ENCODE results near the gene DNMT1. TPM values are rescaled to one million over a fixed set of nuclear protein-coding genes. Genes with fewer than 3 reads are reported as not detected.

DNMT1 gene
- total and polyA plus RNA-seq, 4 experiments from 2014 or later, result 53.5 to 250 (median 187) TPM

DNA sequence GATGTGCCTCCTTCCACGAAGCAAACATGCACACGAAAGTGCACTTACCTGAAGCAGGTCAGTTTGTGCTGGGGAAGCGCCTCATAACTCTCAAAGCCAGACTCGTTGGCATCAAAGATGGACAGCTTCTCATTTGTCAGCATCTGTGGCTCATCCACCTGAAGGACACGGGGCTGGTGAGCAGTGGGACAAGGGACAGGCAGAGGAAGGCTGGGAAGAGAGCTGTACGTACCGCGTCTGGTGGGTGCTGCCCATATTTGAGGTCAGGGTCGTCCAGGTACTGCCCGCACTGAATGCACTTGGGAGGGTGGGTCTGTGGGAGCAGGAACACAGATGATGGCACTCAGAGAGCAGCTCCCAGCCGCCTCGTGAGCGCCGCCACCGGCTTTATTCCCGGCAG, 35.1 kb downstream of the DNMT1 start:
- ChIA-PET POLR2A (ENCODE audit: partially characterized antibody) (interaction anchor here (0.7 kb wide), 1 partner anchor 21 kb away, joined by 3 read pairs; no protein-coding TSS in a partner anchor), CTCF (ENCODE audit: partially characterized antibody) (interaction anchor here (1.2 kb wide), 1 partner anchor 90 kb away, joined by 3 read pairs; no protein-coding TSS in a partner anchor)
- H3K9me3 Mint-ChIP-seq, result no peaks in the 10 kb centered on the region
- Histone ChIP-seq H3K9me3 (ENCODE audit: control insufficient read depth in 1 of 2, low read length in 2 of 2) (no peaks in the 10 kb centered on the region), H3K4me3 (ENCODE audit: low read length in 2 of 2) (no peak overlapping the region), H3K27ac (ENCODE audit: low read depth, low read length) (no peak overlapping the region), H3K4me1 (ENCODE audit: insufficient read depth, low read length) (no peaks in the 10 kb centered on the region), H3K27me3 (ENCODE audit: insufficient read depth, low read length) (no peaks in the 10 kb centered on the region), H3K36me3 (ENCODE audit: insufficient read depth, low read length) (peaks cover 77% of the 10 kb centered on the region)
- no peak overlapping the region for H3K27ac Mint-ChIP-seq
- H3K27me3 Mint-ChIP-seq, result no peaks in the 10 kb centered on the region
- intact Hi-C loops (cut with micrococcal nuclease), result no loop called here
- H3K36me3 Mint-ChIP-seq, result peaks cover 62 to 74% of the 10 kb centered on the region in 2 donors
- H3K4me3 Mint-ChIP-seq, result no peak overlapping the region
- DNase-seq, result no peak
- H3K4me1 Mint-ChIP-seq, result no peaks in the 10 kb centered on the region

GRCh38 chr19:10158485-10158884, 36.3 kb downstream of the DNMT1 start:
- ChIA-PET POLR2A (ENCODE audit: partially characterized antibody) (interaction anchor here (0.5 to 0.9 kb wide), 2 partner anchors 14 to 333 kb away, joined by 3 to 4 read pairs; no protein-coding TSS in a partner anchor), CTCF (ENCODE audit: partially characterized antibody) (interaction anchor here (1.2 kb wide), 1 partner anchor 92 kb away, joined by 3 read pairs; no protein-coding TSS in a partner anchor)
- Histone ChIP-seq H3K4me1 (ENCODE audit: insufficient read depth, low read length) (no peaks in the 10 kb centered on the region), H3K27me3 (ENCODE audit: insufficient read depth, low read length) (no peaks in the 10 kb centered on the region), H3K4me3 (ENCODE audit: low read length in 2 of 2) (no peak overlapping the region), H3K36me3 (ENCODE audit: insufficient read depth, low read length) (peaks cover 85% of the 10 kb centered on the region), H3K27ac (ENCODE audit: low read depth, low read length) (no peak overlapping the region), H3K9me3 (ENCODE audit: control insufficient read depth in 1 of 2, low read length in 2 of 2) (no peaks in the 10 kb centered on the region)
- H3K4me1 Mint-ChIP-seq, result no peaks in the 10 kb centered on the region
- H3K27me3 Mint-ChIP-seq, result no peaks in the 10 kb centered on the region
- H3K27ac Mint-ChIP-seq, result no peak overlapping the region
- H3K4me3 Mint-ChIP-seq, result no peak overlapping the region
- H3K9me3 Mint-ChIP-seq, result no peaks in the 10 kb centered on the region
- H3K36me3 Mint-ChIP-seq, result peaks cover 72 to 76% of the 10 kb centered on the region in 2 donors
- intact Hi-C loops (cut with micrococcal nuclease), result no loop called here
- no peak for DNase-seq

DNA sequence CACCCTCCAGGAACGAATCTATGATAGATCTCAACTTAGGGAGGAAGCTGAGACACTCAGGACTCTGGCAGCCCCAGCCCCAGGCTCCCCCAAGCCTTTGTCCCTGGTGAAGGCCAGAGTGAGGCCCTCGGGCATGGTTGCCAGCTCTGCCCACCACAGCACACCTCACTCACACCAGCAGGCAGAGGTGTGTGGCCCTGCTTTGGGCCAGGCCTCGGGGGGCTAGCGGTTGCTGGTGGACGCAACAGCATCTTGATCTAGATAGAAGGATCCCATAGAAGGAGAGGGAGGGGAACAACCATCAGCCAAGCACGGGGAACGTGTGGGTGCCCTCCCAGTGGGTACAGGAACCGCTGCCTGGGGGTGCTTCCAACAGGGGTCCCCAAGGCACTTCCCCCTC, 36.7 kb downstream of the DNMT1 start:
- H3K4me1 ChIP-seq (ENCODE audit: insufficient read depth, low read length), result no peaks in the 10 kb centered on the region
- CTCF ChIA-PET (ENCODE audit: partially characterized antibody), result no interaction called here
- H3K4me3 Mint-ChIP-seq, result no peak overlapping the region
- H3K27ac ChIP-seq (ENCODE audit: low read depth, low read length), result no peak overlapping the region
- H3K4me3 ChIP-seq (ENCODE audit: low read length in 2 of 2), result no peak overlapping the region
- no peaks in the 10 kb centered on the region for H3K27me3 ChIP-seq (ENCODE audit: insufficient read depth, low read length)
- peaks cover 81% of the 10 kb centered on the region for H3K36me3 ChIP-seq (ENCODE audit: insufficient read depth, low read length)
- H3K9me3 ChIP-seq (ENCODE audit: control insufficient read depth in 1 of 2, low read length in 2 of 2), result no peaks in the 10 kb centered on the region
- peaks cover 69 to 74% of the 10 kb centered on the region in 2 donors for H3K36me3 Mint-ChIP-seq
- peak overlapping the region in 1 of 7 donors; percentile 61 for H3K27ac Mint-ChIP-seq
- no peak for DNase-seq
- no peaks in the 10 kb centered on the region for H3K27me3 Mint-ChIP-seq
- intact Hi-C loops (cut with micrococcal nuclease), result no loop called here
- POLR2A ChIA-PET (ENCODE audit: partially characterized antibody), result no interaction called here
- no peaks in the 10 kb centered on the region for H3K9me3 Mint-ChIP-seq
- H3K4me1 Mint-ChIP-seq, result no peaks in the 10 kb centered on the region

- Histone ChIP-seq H3K4me1 (ENCODE audit: insufficient read depth, low read length) (no peaks in the 10 kb centered on the region), H3K27ac (ENCODE audit: low read depth, low read length) (no peak overlapping the region), H3K9me3 (ENCODE audit: control insufficient read depth in 1 of 2, low read length in 2 of 2) (no peaks in the 10 kb centered on the region), H3K4me3 (ENCODE audit: low read length in 2 of 2) (no peak overlapping the region), H3K27me3 (ENCODE audit: insufficient read depth, low read length) (no peaks in the 10 kb centered on the region), H3K36me3 (ENCODE audit: insufficient read depth, low read length) (peaks cover 93% of the 10 kb centered on the region)
- Mint-ChIP-seq H3K27me3 (no peaks in the 10 kb centered on the region), H3K4me1 (no peaks in the 10 kb centered on the region), H3K4me3 (no peak overlapping the region), H3K27ac (peak overlapping the region in 3 of 7 donors; percentile 15 to 31 (median 25)), H3K36me3 (peaks cover 74 to 80% of the 10 kb centered on the region in 2 donors), H3K9me3 (peaks cover 0 to 2% (median 0%) of the 10 kb centered on the region in 8 donors)
- ChIA-PET CTCF (ENCODE audit: partially characterized antibody) (no interaction called here), POLR2A (ENCODE audit: partially characterized antibody) (interaction anchor here (2.3 kb wide), 1 partner anchor 13 kb away, joined by 6 read pairs; no protein-coding TSS in a partner anchor)
- no peak for DNase-seq
- intact Hi-C loops (cut with micrococcal nuclease), result no loop called here
These were observed 38.9 kb downstream of the DNMT1 start for GRCh38 chr19:10155839-10156238.

GRCh38 chr19:10152100-10152499, 42.7 kb downstream of the DNMT1 start:
- Mint-ChIP-seq H3K27ac (peak overlapping the region in 2 of 7 donors; percentile 36 to 46), H3K27me3 (no peaks in the 10 kb centered on the region), H3K4me1 (no peaks in the 10 kb centered on the region), H3K4me3 (no peak overlapping the region), H3K36me3 (peaks cover 70 to 77% of the 10 kb centered on the region in 2 donors), H3K9me3 (peaks cover 0 to 2% (median 0%) of the 10 kb centered on the region in 8 donors)
- Histone ChIP-seq H3K27ac (ENCODE audit: low read depth, low read length) (no peak overlapping the region), H3K36me3 (ENCODE audit: insufficient read depth, low read length) (peaks cover 77% of the 10 kb centered on the region), H3K4me1 (ENCODE audit: insufficient read depth, low read length) (no peaks in the 10 kb centered on the region), H3K4me3 (ENCODE audit: low read length in 2 of 2) (no peak overlapping the region), H3K9me3 (ENCODE audit: control insufficient read depth in 1 of 2, low read length in 2 of 2) (no peaks in the 10 kb centered on the region), H3K27me3 (ENCODE audit: insufficient read depth, low read length) (no peaks in the 10 kb centered on the region)
- CTCF ChIA-PET (ENCODE audit: partially characterized antibody), result no interaction called here
- POLR2A ChIA-PET (ENCODE audit: partially characterized antibody), result no interaction called here
- no peak for DNase-seq
- intact Hi-C loops (cut with micrococcal nuclease), result no loop called here

DNA sequence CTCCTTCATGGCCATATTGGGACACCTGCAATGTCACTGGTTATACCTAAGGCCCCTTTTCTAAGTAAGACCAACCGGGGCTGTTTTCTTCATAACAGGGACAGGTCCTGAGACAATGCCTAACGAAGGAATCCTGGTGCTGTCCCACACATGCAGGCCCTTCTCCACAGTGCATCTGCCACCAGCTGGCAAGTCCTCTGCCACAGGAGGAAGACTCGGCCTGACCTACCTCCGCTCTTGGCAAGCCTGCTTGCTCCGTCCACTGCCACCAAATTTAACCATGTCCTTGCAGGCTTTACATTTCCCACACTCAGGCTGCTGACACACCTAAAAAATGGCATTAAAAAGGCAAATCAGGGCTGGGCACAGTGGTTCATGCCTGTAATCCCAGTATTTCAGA, 43.2 kb downstream of the DNMT1 start:
- Histone ChIP-seq H3K4me1 (ENCODE audit: insufficient read depth, low read length) (no peaks in the 10 kb centered on the region), H3K36me3 (ENCODE audit: insufficient read depth, low read length) (peaks cover 75% of the 10 kb centered on the region), H3K27ac (ENCODE audit: low read depth, low read length) (no peak overlapping the region), H3K27me3 (ENCODE audit: insufficient read depth, low read length) (no peaks in the 10 kb centered on the region), H3K4me3 (ENCODE audit: low read length in 2 of 2) (no peak overlapping the region), H3K9me3 (ENCODE audit: control insufficient read depth in 1 of 2, low read length in 2 of 2) (no peaks in the 10 kb centered on the region)
- ChIA-PET CTCF (ENCODE audit: partially characterized antibody) (interaction anchor here (1.2 kb wide), 1 partner anchor 99 kb away, joined by 3 read pairs; no protein-coding TSS in a partner anchor), POLR2A (ENCODE audit: partially characterized antibody) (no interaction called here)
- Mint-ChIP-seq H3K27ac (peak overlapping the region in 1 of 7 donors; percentile 60), H3K36me3 (peaks cover 67 to 74% of the 10 kb centered on the region in 2 donors), H3K27me3 (no peaks in the 10 kb centered on the region), H3K9me3 (peaks cover 0 to 2% (median 0%) of the 10 kb centered on the region in 8 donors), H3K4me3 (no peak overlapping the region), H3K4me1 (no peaks in the 10 kb centered on the region)
- intact Hi-C loops (cut with micrococcal nuclease), result no loop called here
- DNase-seq, result no peak

- Histone ChIP-seq H3K36me3 (ENCODE audit: insufficient read depth, low read length) (peaks cover 71% of the 10 kb centered on the region), H3K27ac (ENCODE audit: low read depth, low read length) (no peak overlapping the region), H3K4me1 (ENCODE audit: insufficient read depth, low read length) (peaks cover 12% of the 10 kb centered on the region), H3K9me3 (ENCODE audit: control insufficient read depth in 1 of 2, low read length in 2 of 2) (no peaks in the 10 kb centered on the region), H3K27me3 (ENCODE audit: insufficient read depth, low read length) (no peaks in the 10 kb centered on the region), H3K4me3 (ENCODE audit: low read length in 2 of 2) (no peak overlapping the region)
- no peak overlapping the region for H3K4me3 Mint-ChIP-seq
- intact Hi-C loops (cut with micrococcal nuclease), result no loop called here
- peaks cover 0 to 2% (median 0%) of the 10 kb centered on the region in 8 donors for H3K9me3 Mint-ChIP-seq
- H3K27ac Mint-ChIP-seq, result peak overlapping the region in 2 of 7 donors; percentile 51 to 82
- peaks cover 5 to 13% (median 10%) of the 10 kb centered on the region in 4 donors for H3K4me1 Mint-ChIP-seq
- H3K27me3 Mint-ChIP-seq, result no peaks in the 10 kb centered on the region
- DNase-seq, result no peak
- ChIA-PET CTCF (ENCODE audit: partially characterized antibody) (no interaction called here), POLR2A (ENCODE audit: partially characterized antibody) (interaction anchor here (0.6 to 1.8 kb wide), 3 partner anchors 10 to 36 kb away, joined by 3 to 5 read pairs (median 4); no protein-coding TSS in a partner anchor)
- peaks cover 63 to 79% of the 10 kb centered on the region in 2 donors for H3K36me3 Mint-ChIP-seq
These were observed 45.3 kb downstream of the DNMT1 start for GRCh38 chr19:10149427-10149826.

Data from CD4-positive, alpha-beta memory T cell (primary cell).